ENCODE data around the gene PPP2R1A.

DNA sequence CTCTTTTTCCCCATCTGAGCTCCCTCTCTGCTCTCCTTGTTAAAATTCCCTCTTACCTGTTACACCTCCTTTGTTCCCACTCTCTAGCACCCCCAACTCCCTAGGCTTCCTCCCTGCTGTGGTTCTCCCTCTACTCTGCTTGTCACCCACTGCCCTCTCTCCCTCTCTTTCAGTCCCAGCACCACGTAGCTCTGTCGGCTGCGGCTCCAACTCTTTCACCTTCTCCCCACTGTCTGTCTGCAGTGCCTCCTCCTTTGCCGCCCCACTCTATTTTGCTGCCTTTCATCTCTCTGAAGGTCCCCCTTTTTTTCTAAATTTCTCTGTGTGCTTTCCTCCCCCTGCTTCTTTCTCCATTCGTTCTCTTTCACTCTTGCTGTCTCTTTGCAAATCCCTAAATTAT lies 19.5 kb upstream of the PPP2R1A start:
- TF ChIP-seq POLR2A (IDR thresholded peaks at IDR 0.05) (no peak), CTCF (IDR thresholded peaks at IDR 0.05) (no peak), EP300 (IDR thresholded peaks at IDR 0.05) (no peak)
